Measurements from ENCODE around the gene TCTN1. TPM values are rescaled to one million over a fixed set of nuclear protein-coding genes. Genes with fewer than 3 reads are reported as not detected.
A peak's percentile ranks its signal among the peaks of the same experiment; 100 is the strongest.

Gene TCTN1
- total and polyA plus RNA-seq, 2 of the 4 experiments (the other 2 are of a cell fraction), result 11.7 to 18.8 TPM

- no peak for ATAC-seq (ENCODE audit: low read depth)
- CTCF ChIA-PET, result no interaction called here
Observed at GRCh38 chr12:110687396-110688169, 73.7 kb downstream of the TCTN1 start.

More at GRCh38 chr12:110687396-110688169, 73.7 kb downstream of the TCTN1 start:
- BruUV-seq (replicated peaks), result no TSS peak
- Histone ChIP-seq H3K36me3 (ENCODE audit: control insufficient read depth, insufficient read depth, low read length) (no peaks in the 10 kb centered on the region), H4K8ac (ENCODE audit: low read depth in 2 of 2, low read length in 2 of 2) (no peak overlapping the region), H3K9me1 (ENCODE audit: insufficient read depth, low read length) (no peaks in the 10 kb centered on the region), H3K56ac (ENCODE audit: extremely low read depth, insufficient read depth, low read length) (no peak overlapping the region), H2AFZ (replicated peaks; ENCODE audit: low read length, poor library complexity) (no peak overlapping the region), H3K4me2 (ENCODE audit: low read depth, low read length) (no peak overlapping the region), H3K4me3 (ENCODE audit: insufficient read depth, low read depth, low read length) (no peak overlapping the region), H3K4ac (ENCODE audit: low read depth, low read length) (no peak overlapping the region), H2AK5ac (ENCODE audit: low read depth, low read length) (no peak overlapping the region), H3K27me3 (ENCODE audit: control insufficient read depth, insufficient read depth, low read length) (peaks cover 30% of the 10 kb centered on the region), H4K5ac (ENCODE audit: low read depth, low read length) (no peak overlapping the region), H4K20me1 (ENCODE audit: insufficient read depth, low read length) (no peaks in the 10 kb centered on the region), H3K23ac (ENCODE audit: low read depth, low read length) (0 out of 2 replicates have a peak overlapping the region, but pooled peaks have one; percentile 24), H3K27ac (ENCODE audit: insufficient read depth, low read length) (no peak overlapping the region), H2BK20ac (ENCODE audit: low read depth, low read length) (no peak overlapping the region), H2AK9ac (replicated peaks; ENCODE audit: low read depth, low read length, poor library complexity) (no peak overlapping the region), H3K4me1 (ENCODE audit: control insufficient read depth, insufficient read depth, low read length) (peaks cover 7% of the 10 kb centered on the region; the same call in 1 of the 2 replicates), H3K9me3 (ENCODE audit: control insufficient read depth, insufficient read depth, low read length) (peaks cover 3% of the 10 kb centered on the region; the same call in 1 of the 2 replicates), H3K18ac (ENCODE audit: low read depth, low read length) (no peak overlapping the region), H3K79me1 (ENCODE audit: low read depth in 1 of 2, low read length in 2 of 2) (no peaks in the 10 kb centered on the region), H2BK5ac (ENCODE audit: low read depth, low read length, poor library complexity, severe bottlenecking) (no peak overlapping the region), H2BK120ac (ENCODE audit: low read depth, low read length) (no peak overlapping the region), H4K91ac (ENCODE audit: insufficient read depth, low read depth, low read length) (no peak overlapping the region), H3K14ac (replicated peaks; ENCODE audit: low read depth, low read length) (no peak overlapping the region), H2BK15ac (ENCODE audit: low read depth, low read length) (no peak overlapping the region), H3K9ac (ENCODE audit: low read depth, low read length) (no peak overlapping the region)
- DNase-seq, result no peak
- 66% methylated on average over 6 of the region's 15 CpGs; no CpG with 5 or more reads in 1 of the 2 experiments for WGBS, 2 experiments (ENCODE audit: extremely low coverage in 2 of 2, insufficient read length in 1 of 2)
- dilution Hi-C loops (cut with HindIII; ENCODE audit: low sequenced_read_pairs, unreplicated experiment) (no loop called here), intact Hi-C loops (cut with micrococcal nuclease) (no loop called here), in situ Hi-C loops (cut with MboI; ENCODE audit: low sequenced_read_pairs) (no loop called here)
- TF ChIP-seq MAFK (IDR thresholded peaks at IDR 0.05; ENCODE audit: low read depth, low read length), result no peak
- TF ChIP-seq MXI1 (IDR thresholded peaks at IDR 0.05; ENCODE audit: borderline replicate concordance, low read depth, low read length), result no peak
- no peak for TF ChIP-seq ELK1 (IDR thresholded peaks at IDR 0.05; ENCODE audit: borderline replicate concordance, low read depth, low read length)
- TF ChIP-seq FOS (IDR thresholded peaks at IDR 0.05; ENCODE audit: low read depth, low read length), result no peak
- no peak for TF ChIP-seq POLR2A (IDR thresholded peaks at IDR 0.05; ENCODE audit: low read depth, low read length)
- POLR2A ChIA-PET (ENCODE audit: unreplicated experiment), result no interaction called here

Measured in IMR-90 (cell line).